Hepatocyte (in vitro differentiated cells): ENCODE results near the gene FABP1.

Experiments used
- CTCF ChIP-seq: fragments of 200-600 bp; sonication (generic); IDR thresholded peaks from 2 replicates; pipeline ENCODE4 v1.5.1; 2016; ENCODE audit warnings: antibody characterized with exemption, mild to moderate bottlenecking; ENCODE audit not compliant: poor library complexity
- EZH2 ChIP-seq: fragments of 200-600 bp; sonication (generic); IDR thresholded peaks from 2 replicates; pipeline ENCODE4 v1.6.1; 2016; ENCODE audit warnings: antibody characterized with exemption, mild to moderate bottlenecking, borderline replicate concordance
- EZH2phosphoT487 ChIP-seq: fragments of 200-600 bp; sonication (generic); IDR thresholded peaks from one replicate; pipeline ENCODE4 v1.6.1; 2018; ENCODE audit warnings: antibody characterized with exemption, mild to moderate bottlenecking, low read depth, moderate library complexity; ENCODE audit not compliant: unreplicated experiment, severe bottlenecking

- TF ChIP-seq CTCF (no peak), EZH2 (no peak), EZH2phosphoT487 (no peak)
Measured at GRCh38 chr2:88160517-88160916, 32.7 kb upstream of the FABP1 start.
